Measurements from ENCODE around the gene MLX. TPM values are rescaled to one million over a fixed set of nuclear protein-coding genes. Genes with fewer than 3 reads are reported as not detected.

MLX gene
- total RNA-seq, 1 experiment from 2014 or later: 45.3 TPM

GRCh38 chr17:42518755-42519545 lies 48.0 kb upstream of the MLX start:
- H3K4me1 ChIP-seq (ENCODE audit: insufficient read depth, low read length): peaks cover 11% of the 10 kb centered on the region; the same call in 1 of the 2 replicates
- no CpG with 5 or more reads among the region's 6 CpGs for WGBS (ENCODE audit: extremely low coverage, insufficient read length, low lambda C conversion rate)
- H2AFZ ChIP-seq (ENCODE audit: low read length): no peak overlapping the region
- H3T11ph ChIP-seq (ENCODE audit: low read length): no peak overlapping the region
- no peak overlapping the region for H2AK5ac ChIP-seq (ENCODE audit: insufficient read length, low read length)
- H3K27ac ChIP-seq (ENCODE audit: insufficient read length, low read depth, low read length): no peak overlapping the region
- H2BK20ac ChIP-seq (ENCODE audit: low read depth, low read length, poor library complexity, severe bottlenecking): no peak overlapping the region
- H3K4me2 ChIP-seq (ENCODE audit: insufficient read depth, insufficient read length, low read length): no peak overlapping the region
- H2BK120ac ChIP-seq (ENCODE audit: low read depth, low read length, poor library complexity, severe bottlenecking): no peak overlapping the region
- TF ChIP-seq CTCF (conservative IDR thresholded peaks at IDR 0.05): no peak
- no peak overlapping the region for H3K9ac ChIP-seq (ENCODE audit: extremely low read depth, insufficient read length, low read length)
- peaks cover 8% of the 10 kb centered on the region for H3K27me3 Mint-ChIP-seq (ENCODE audit: low read depth)
- no peak overlapping the region for H3K18ac ChIP-seq (ENCODE audit: insufficient read length, low read depth, low read length)
- no peak overlapping the region for H3K56ac ChIP-seq (ENCODE audit: insufficient read length, low read depth, low read length)
- H4K20me1 ChIP-seq (ENCODE audit: control insufficient read depth, insufficient read depth, insufficient read length): no peaks in the 10 kb centered on the region
- no peak overlapping the region for H2BK5ac ChIP-seq (ENCODE audit: insufficient read length, low read length)
- peak overlapping the region in 1 of 2 experiments; percentile 32; a peak in 2 of 5 replicates for H3K4me3 Mint-ChIP-seq
- no peaks in the 10 kb centered on the region for H3K79me1 ChIP-seq (ENCODE audit: insufficient read depth, low read depth, low read length, poor library complexity, severe bottlenecking)
- no peaks in the 10 kb centered on the region for H3K23me2 ChIP-seq (ENCODE audit: insufficient read length, low read depth, low read length, poor library complexity, severe bottlenecking)
- H3K4ac ChIP-seq (ENCODE audit: low read depth, low read length): no peak overlapping the region
- H2BK12ac ChIP-seq (ENCODE audit: insufficient read length, low read depth, low read length): no peak overlapping the region
- no peak overlapping the region for H3K14ac ChIP-seq (ENCODE audit: insufficient read depth, low read length)
- no peak overlapping the region for H4K5ac ChIP-seq (ENCODE audit: insufficient read length, low read depth, low read length)
- H2BK15ac ChIP-seq (ENCODE audit: low read depth, low read length): no peak overlapping the region
- no peak overlapping the region for H4K91ac ChIP-seq (ENCODE audit: insufficient read length, low read depth, low read length)
- no peaks in the 10 kb centered on the region for H3K9me3 Mint-ChIP-seq
- no peaks in the 10 kb centered on the region for H3K79me2 ChIP-seq (ENCODE audit: insufficient read depth, low read length)
- peak overlapping the region in 1 of 3 experiments; percentile 73; a peak in 1 of 7 replicates for H3K27ac Mint-ChIP-seq
- no peaks in the 10 kb centered on the region for H3K9me3 ChIP-seq (ENCODE audit: control insufficient read depth, low read depth, low read length)
- peak; percentile 22 for DNase-seq
- H3K27me3 ChIP-seq (ENCODE audit: insufficient read depth, low read length): peaks cover 2% of the 10 kb centered on the region; the same call in 1 of the 2 replicates
- no peak overlapping the region for H4K8ac ChIP-seq (replicated peaks; ENCODE audit: insufficient read length, low read depth, low read length)
- peaks cover 0 to 42% (median 30%) of the 10 kb centered on the region in 3 experiments; a peak in 5 of 7 replicates for H3K36me3 Mint-ChIP-seq (ENCODE audit: insufficient read depth in 1 of 3, low read depth in 3 of 3)
- H3K4me1 Mint-ChIP-seq: peaks cover 25 to 40% of the 10 kb centered on the region in 2 experiments
- no peak overlapping the region for H3K23ac ChIP-seq (ENCODE audit: insufficient read length, low read depth, low read length)
